Esophagus (tissue), 2 donors: ENCODE results near the gene CPNE6. TPM values are rescaled to one million over a fixed set of nuclear protein-coding genes. Genes with fewer than 3 reads are reported as not detected.

Source experiments
- H3K27ac ChIP-seq, 2 donors: one replicate each; pipeline ENCODE4 v1.5.1; 2013; ENCODE audit warnings: low read depth in 2 of 2, mild to moderate bottlenecking in 2 of 2, inconsistent platforms in 1 of 2, low read length in 1 of 2, moderate library complexity in 1 of 2
- H3K27me3 ChIP-seq, 2 donors: one replicate each; pipeline ENCODE4 v1.6.1; 2013; ENCODE audit warnings: low read length in 2 of 2, control low read depth in 1 of 2, mild to moderate bottlenecking in 1 of 2; ENCODE audit not compliant: insufficient read depth in 2 of 2, control insufficient read depth in 1 of 2
- H3K36me3 ChIP-seq, 2 donors: one replicate each; pipeline ENCODE4 v1.6.1; 2013; ENCODE audit warnings: low read length in 1 of 2; ENCODE audit not compliant: control insufficient read depth in 2 of 2, insufficient read depth in 2 of 2
- H3K4me1 ChIP-seq, 2 donors: one replicate each; pipeline ENCODE4 v1.6.1; 2013; ENCODE audit warnings: low read length in 1 of 2; ENCODE audit not compliant: control insufficient read depth in 2 of 2, insufficient read depth in 2 of 2
- H3K4me3 ChIP-seq, 2 donors: one replicate each; pipeline ENCODE4 v1.5.1; 2013; ENCODE audit warnings: low read length in 2 of 2, mild to moderate bottlenecking in 2 of 2, low read depth in 1 of 2, moderate library complexity in 1 of 2
- H3K9me3 ChIP-seq, 2 donors: one replicate each; pipeline ENCODE4 v1.6.1; 2013; ENCODE audit warnings: mild to moderate bottlenecking in 2 of 2, low read depth in 1 of 2, low read length in 1 of 2, moderate library complexity in 1 of 2; ENCODE audit not compliant: control insufficient read depth in 2 of 2, insufficient read depth in 1 of 2
- WGBS, 2 donors: extraction: QIAGEN DNeasy Blood & Tissue Kit; methylation state at CpG; one replicate each; pipeline ENCODE4 v1.1.7; 2013; 5-methylcytosine and 5-hydroxymethylcytosine counted together
- polyA plus RNA-seq, 2 donors: library from polyadenylated mRNA; stranded (reverse); fragments of 200-250 nt; gene quantifications; one replicate each; pipeline ENCODE4 v1.2.3, GENCODE V29; 2013
- donor health status: healthy with polysubstance abuse.
- donor health status: Bipolar disorder and iron deficiency.

The CPNE6 gene
- polyA plus RNA-seq, 2 donors = 0.06 TPM; not detected in 1

GRCh38 chr14:24059841-24060388 lies 11.4 kb upstream of the CPNE6 start:
- WGBS, 2 donors = 91 to 93% methylated on average over 16 of the region's 16 CpGs
- Histone ChIP-seq H3K4me3 (no peak overlapping the region), H3K36me3 (peaks cover 0 to 2% of the 10 kb centered on the region in 2 donors), H3K27me3 (no peaks in the 10 kb centered on the region), H3K9me3 (no peaks in the 10 kb centered on the region), H3K27ac (no peak overlapping the region), H3K4me1 (no peaks in the 10 kb centered on the region)

- Histone ChIP-seq H3K27ac (no peak overlapping the region), H3K27me3 (no peaks in the 10 kb centered on the region), H3K36me3 (no peaks in the 10 kb centered on the region), H3K4me1 (no peaks in the 10 kb centered on the region), H3K4me3 (no peak overlapping the region), H3K9me3 (no peaks in the 10 kb centered on the region)
- 85 to 94% methylated on average over 10 of the region's 10 CpGs for WGBS, 2 donors
These were observed 10.9 kb upstream of the CPNE6 start for GRCh38 chr14:24060443-24060842.

- 84 to 95% methylated on average over 7 of the region's 7 CpGs for WGBS, 2 donors
- Histone ChIP-seq H3K27me3 (no peaks in the 10 kb centered on the region), H3K36me3 (no peaks in the 10 kb centered on the region), H3K4me3 (no peak overlapping the region), H3K27ac (no peak overlapping the region), H3K4me1 (no peaks in the 10 kb centered on the region), H3K9me3 (no peaks in the 10 kb centered on the region)
These were observed 10.1 kb upstream of the CPNE6 start for GRCh38 chr14:24060984-24061913.

GRCh38 chr14:24062216-24062980 lies 9.0 kb upstream of the CPNE6 start:
- no peak overlapping the region for H3K27ac ChIP-seq
- WGBS, 2 donors = 88 to 90% methylated on average over 14 of the region's 14 CpGs
- no peaks in the 10 kb centered on the region for H3K9me3 ChIP-seq
- no peaks in the 10 kb centered on the region for H3K27me3 ChIP-seq
- H3K4me3 ChIP-seq = no peak overlapping the region
- H3K4me1 ChIP-seq = no peaks in the 10 kb centered on the region
- H3K36me3 ChIP-seq = no peaks in the 10 kb centered on the region

- Histone ChIP-seq H3K27ac (no peak overlapping the region), H3K9me3 (no peaks in the 10 kb centered on the region), H3K36me3 (no peaks in the 10 kb centered on the region), H3K4me3 (no peak overlapping the region), H3K27me3 (no peaks in the 10 kb centered on the region), H3K4me1 (no peaks in the 10 kb centered on the region)
- 75 to 76% methylated on average over 4 of the region's 4 CpGs for WGBS, 2 donors
These were observed 8.0 kb upstream of the CPNE6 start for GRCh38 chr14:24063263-24063836.

GRCh38 chr14:24064091-24064795 lies 7.1 kb upstream of the CPNE6 start:
- WGBS, 2 donors = 78 to 83% methylated on average over 7 of the region's 7 CpGs
- H3K36me3 ChIP-seq = no peaks in the 10 kb centered on the region
- H3K4me1 ChIP-seq = no peaks in the 10 kb centered on the region
- no peaks in the 10 kb centered on the region for H3K9me3 ChIP-seq
- H3K27ac ChIP-seq = no peak overlapping the region
- H3K4me3 ChIP-seq = no peak overlapping the region
- no peaks in the 10 kb centered on the region for H3K27me3 ChIP-seq

- Histone ChIP-seq H3K36me3 (no peaks in the 10 kb centered on the region), H3K4me3 (no peak overlapping the region), H3K27ac (no peak overlapping the region), H3K9me3 (no peaks in the 10 kb centered on the region), H3K4me1 (no peaks in the 10 kb centered on the region), H3K27me3 (no peaks in the 10 kb centered on the region)
- WGBS, 2 donors = 88% methylated on average over 14 to 15 of the region's 15 CpGs
These were observed 6.5 kb upstream of the CPNE6 start for GRCh38 chr14:24064856-24065255.

- Histone ChIP-seq H3K27ac (no peak overlapping the region), H3K27me3 (no peaks in the 10 kb centered on the region), H3K9me3 (no peaks in the 10 kb centered on the region), H3K4me1 (no peaks in the 10 kb centered on the region), H3K4me3 (no peak overlapping the region), H3K36me3 (no peaks in the 10 kb centered on the region)
- 75 to 76% methylated on average over 8 of the region's 8 CpGs for WGBS, 2 donors
These were observed 6.0 kb upstream of the CPNE6 start for GRCh38 chr14:24065408-24065807.
